ENCODE results near the gene PFN1.

The PFN1 gene

DNA sequence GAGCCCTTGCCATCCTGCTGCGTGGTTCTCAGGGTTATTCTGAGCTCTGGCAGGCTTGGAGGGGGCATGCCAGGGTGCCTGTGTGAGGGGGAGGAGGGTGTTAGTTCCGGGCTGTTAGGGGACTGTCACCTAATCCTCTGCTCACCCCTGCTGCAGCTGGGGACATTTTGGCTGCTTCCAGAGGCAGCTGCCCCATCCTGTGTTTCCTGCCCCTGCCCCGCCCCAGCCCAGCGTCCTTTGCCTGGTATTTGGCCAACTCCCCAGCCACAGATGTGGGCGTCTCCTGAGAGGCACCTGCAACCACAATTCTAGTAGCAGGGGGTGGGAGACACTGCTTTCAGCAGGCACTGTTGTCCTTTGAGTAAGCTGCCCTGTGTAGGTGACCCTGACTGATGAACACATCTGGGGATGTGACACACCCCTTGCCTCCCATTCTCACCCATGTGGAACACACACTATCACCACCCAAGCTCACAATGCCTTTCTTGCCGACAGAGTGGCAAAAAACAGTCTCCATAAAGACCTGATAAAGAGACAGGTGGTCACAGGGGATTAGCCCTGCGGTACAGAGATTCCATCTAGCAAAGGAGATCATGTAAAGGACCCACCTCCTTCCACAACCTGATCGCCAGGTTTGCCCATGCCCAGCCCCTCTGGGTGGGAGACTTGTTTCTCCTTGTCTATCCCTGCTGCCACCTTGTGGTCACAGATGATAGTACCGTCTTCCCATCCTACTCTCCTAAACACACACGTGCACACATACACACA is 45.1 kb downstream of the PFN1 start, which contains the start of gene CHRNE:
Gene CHRNE, minus strand, starts transcription at position 48 of the 768 bp plus-strand sequence. Its CDS starts 35 bp downstream, at position 13.
- H3K4me2 ChIP-seq (ENCODE audit: low read depth, low read length), result peak within 1 kb of the TSS; percentile 77
- H3F3A ChIP-seq (ENCODE audit: insufficient read depth, low read length), result peaks cover 11% of the 10 kb centered on the region
- peak within 1 kb of the TSS; percentile 12; the same call in 1 of the 2 replicates for H3K27ac ChIP-seq (ENCODE audit: low read length)
- DNase-seq, result peak; percentile 67
- no peak for TF ChIP-seq EZH2phosphoT487 (IDR thresholded peaks at IDR 0.05; ENCODE audit: low read length)
- TF ChIP-seq, protein P1, sequence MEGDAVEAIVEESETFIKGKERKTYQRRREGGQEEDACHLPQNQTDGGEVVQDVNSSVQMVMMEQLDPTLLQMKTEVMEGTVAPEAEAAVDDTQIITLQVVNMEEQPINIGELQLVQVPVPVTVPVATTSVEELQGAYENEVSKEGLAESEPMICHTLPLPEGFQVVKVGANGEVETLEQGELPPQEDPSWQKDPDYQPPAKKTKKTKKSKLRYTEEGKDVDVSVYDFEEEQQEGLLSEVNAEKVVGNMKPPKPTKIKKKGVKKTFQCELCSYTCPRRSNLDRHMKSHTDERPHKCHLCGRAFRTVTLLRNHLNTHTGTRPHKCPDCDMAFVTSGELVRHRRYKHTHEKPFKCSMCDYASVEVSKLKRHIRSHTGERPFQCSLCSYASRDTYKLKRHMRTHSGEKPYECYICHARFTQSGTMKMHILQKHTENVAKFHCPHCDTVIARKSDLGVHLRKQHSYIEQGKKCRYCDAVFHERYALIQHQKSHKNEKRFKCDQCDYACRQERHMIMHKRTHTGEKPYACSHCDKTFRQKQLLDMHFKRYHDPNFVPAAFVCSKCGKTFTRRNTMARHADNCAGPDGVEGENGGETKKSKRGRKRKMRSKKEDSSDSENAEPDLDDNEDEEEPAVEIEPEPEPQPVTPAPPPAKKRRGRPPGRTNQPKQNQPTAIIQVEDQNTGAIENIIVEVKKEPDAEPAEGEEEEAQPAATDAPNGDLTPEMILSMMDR (IDR thresholded peaks at IDR 0.05; ENCODE audit: low read length), result peak; percentile 75
- H3K4me3 ChIP-seq (ENCODE audit: low read length), result peak within 1 kb of the TSS; percentile 37
- peak within 1 kb of the TSS; percentile 43 for H2AFZ ChIP-seq (ENCODE audit: low read length)
- H4K20me1 ChIP-seq (ENCODE audit: insufficient read depth, low read length), result no peaks in the 10 kb centered on the region
- no peaks in the 10 kb centered on the region for H3K79me2 ChIP-seq (ENCODE audit: low read length)
- no peaks in the 10 kb centered on the region for H3K36me3 ChIP-seq (replicated peaks; ENCODE audit: insufficient read depth, low read length)
- H3K9me2 ChIP-seq (replicated peaks; ENCODE audit: insufficient read depth, low read length), result no peaks in the 10 kb centered on the region
- H3K4me1 ChIP-seq (ENCODE audit: low read length), result peaks cover 12% of the 10 kb centered on the region
- no peaks in the 10 kb centered on the region for H3K27me3 ChIP-seq (replicated peaks; ENCODE audit: insufficient read depth, low read length)
- H3K9ac ChIP-seq (ENCODE audit: low read length), result no peak within 1 kb of the TSS
- H3K9me3 ChIP-seq (replicated peaks; ENCODE audit: insufficient read depth, low read length), result no peaks in the 10 kb centered on the region

- no peak overlapping the region; the same call in 1 of the 2 replicates for H3K27ac ChIP-seq (ENCODE audit: low read length)
- H3K4me2 ChIP-seq (ENCODE audit: low read depth, low read length), result peak overlapping the region; percentile 77
Observed at GRCh38 chr17:4902540-4902939, 45.8 kb downstream of the PFN1 start.

GRCh38 chr17:4901648-4902344 is 46.5 kb downstream of the PFN1 start:
- Histone ChIP-seq H3K27ac (ENCODE audit: low read length) (no peak overlapping the region), H3K4me2 (ENCODE audit: low read depth, low read length) (no peak overlapping the region), H3K9ac (ENCODE audit: low read length) (no peak overlapping the region), H3K9me3 (replicated peaks; ENCODE audit: insufficient read depth, low read length) (no peaks in the 10 kb centered on the region), H3F3A (ENCODE audit: insufficient read depth, low read length) (peaks cover 11% of the 10 kb centered on the region), H2AFZ (ENCODE audit: low read length) (no peak overlapping the region), H4K20me1 (ENCODE audit: insufficient read depth, low read length) (no peaks in the 10 kb centered on the region), H3K79me2 (ENCODE audit: low read length) (no peaks in the 10 kb centered on the region), H3K4me1 (ENCODE audit: low read length) (peaks cover 12% of the 10 kb centered on the region), H3K27me3 (replicated peaks; ENCODE audit: insufficient read depth, low read length) (no peaks in the 10 kb centered on the region), H3K36me3 (replicated peaks; ENCODE audit: insufficient read depth, low read length) (no peaks in the 10 kb centered on the region), H3K9me2 (replicated peaks; ENCODE audit: insufficient read depth, low read length) (no peaks in the 10 kb centered on the region), H3K4me3 (ENCODE audit: low read length) (no peak overlapping the region)
- TF ChIP-seq, protein P1 (IDR thresholded peaks at IDR 0.05; ENCODE audit: low read length), result no peak
- TF ChIP-seq EZH2 (optimal IDR thresholded peaks at IDR 0.05; ENCODE audit: low read depth, low read length) (no peak), EZH2phosphoT487 (IDR thresholded peaks at IDR 0.05; ENCODE audit: low read length) (no peak)
- no peak for DNase-seq

More at GRCh38 chr17:4902540-4902939, 45.8 kb downstream of the PFN1 start:
- H4K20me1 ChIP-seq (ENCODE audit: insufficient read depth, low read length), result no peaks in the 10 kb centered on the region
- no peaks in the 10 kb centered on the region for H3K9me3 ChIP-seq (replicated peaks; ENCODE audit: insufficient read depth, low read length)
- H3K27me3 ChIP-seq (replicated peaks; ENCODE audit: insufficient read depth, low read length), result no peaks in the 10 kb centered on the region
- H3K36me3 ChIP-seq (replicated peaks; ENCODE audit: insufficient read depth, low read length), result no peaks in the 10 kb centered on the region
- H3K79me2 ChIP-seq (ENCODE audit: low read length), result no peaks in the 10 kb centered on the region
- H2AFZ ChIP-seq (ENCODE audit: low read length), result peak overlapping the region; percentile 43
- no peak overlapping the region for H3K9ac ChIP-seq (ENCODE audit: low read length)
- no peak for DNase-seq
- H3K4me3 ChIP-seq (ENCODE audit: low read length), result peak overlapping the region; percentile 37; the same call in 1 of the 2 replicates
- H3K4me1 ChIP-seq (ENCODE audit: low read length), result peaks cover 12% of the 10 kb centered on the region
- H3K9me2 ChIP-seq (replicated peaks; ENCODE audit: insufficient read depth, low read length), result no peaks in the 10 kb centered on the region
- H3F3A ChIP-seq (ENCODE audit: insufficient read depth, low read length), result peaks cover 11% of the 10 kb centered on the region
- TF ChIP-seq EZH2phosphoT487 (IDR thresholded peaks at IDR 0.05; ENCODE audit: low read length) (no peak), EZH2 (optimal IDR thresholded peaks at IDR 0.05; ENCODE audit: low read depth, low read length) (no peak)
- TF ChIP-seq, protein P1 (IDR thresholded peaks at IDR 0.05; ENCODE audit: low read length), result no peak

Measured in MM.1S (cell line).